GM19025 (cell line): ENCODE measurements around the gene RHCE.
"Not testable (repeated sequence)": the region's sequence is repeated elsewhere in the genome, so short reads cannot be mapped to it uniquely, and the experiment has no call there.

Source experiments
- ATAC-seq: cut with Tn5 transposase; IDR thresholded peaks from one replicate; pipeline ENCODE4 v1.9.1; 2021; ENCODE audit warnings: mild to moderate bottlenecking, low read depth, moderate library complexity; ENCODE audit not compliant: unreplicated experiment

The RHCE gene

GRCh38 chr1:25420715-25421114 lies at the start of gene RHCE:
Gene RHCE, minus strand, starts transcription at chr1:25420825. Its CDS starts 39 bp downstream, at chr1:25420786.
- ATAC-seq, result not testable (repeated sequence)

DNA sequence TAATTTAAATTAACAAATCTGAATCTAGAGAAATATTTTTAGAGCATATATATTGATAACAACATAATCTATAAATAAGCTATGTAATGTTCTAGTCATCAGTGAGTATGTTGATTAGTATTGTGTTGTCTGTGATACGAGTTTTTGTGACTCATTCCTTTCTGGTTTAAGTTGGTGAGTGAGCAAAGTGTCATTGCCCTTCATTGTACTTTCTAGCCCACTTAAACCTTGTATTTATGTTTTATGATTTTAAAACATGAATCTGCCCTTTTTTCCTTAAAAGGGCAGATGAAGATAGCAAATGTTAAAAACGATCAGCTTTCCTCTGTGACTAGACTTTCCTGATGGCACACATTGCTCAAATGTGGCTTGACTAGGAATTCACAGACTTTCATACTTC lies 48.6 kb upstream of the RHCE start:
- ATAC-seq, result no peak

GRCh38 chr1:25468033-25468432 lies 47.4 kb upstream of the RHCE start:
- ATAC-seq, result no peak

GRCh38 chr1:25467616-25468015 lies 47.0 kb upstream of the RHCE start:
- ATAC-seq, result no peak

GRCh38 chr1:25467193-25467592 lies 46.6 kb upstream of the RHCE start:
- no peak for ATAC-seq

DNA sequence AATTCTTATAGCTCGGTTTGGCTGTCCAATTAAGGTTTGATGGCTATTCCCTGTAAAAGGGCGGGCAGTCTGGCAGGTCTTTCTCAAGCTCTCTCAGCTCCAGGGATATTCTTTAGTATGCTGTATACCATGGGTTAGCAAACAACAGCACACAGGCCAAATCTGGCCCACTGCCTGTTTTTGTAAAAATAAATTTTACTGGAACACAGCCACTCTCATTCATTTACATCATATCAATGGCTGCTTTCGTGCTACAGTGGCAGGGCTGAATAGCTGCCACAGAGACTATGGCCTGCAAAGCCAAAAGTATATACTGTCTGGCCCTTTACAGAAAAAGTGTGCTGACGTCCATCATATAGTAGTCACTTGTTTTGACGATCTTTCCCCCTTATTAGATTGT lies 42.1 kb upstream of the RHCE start:
- no peak for ATAC-seq

DNA sequence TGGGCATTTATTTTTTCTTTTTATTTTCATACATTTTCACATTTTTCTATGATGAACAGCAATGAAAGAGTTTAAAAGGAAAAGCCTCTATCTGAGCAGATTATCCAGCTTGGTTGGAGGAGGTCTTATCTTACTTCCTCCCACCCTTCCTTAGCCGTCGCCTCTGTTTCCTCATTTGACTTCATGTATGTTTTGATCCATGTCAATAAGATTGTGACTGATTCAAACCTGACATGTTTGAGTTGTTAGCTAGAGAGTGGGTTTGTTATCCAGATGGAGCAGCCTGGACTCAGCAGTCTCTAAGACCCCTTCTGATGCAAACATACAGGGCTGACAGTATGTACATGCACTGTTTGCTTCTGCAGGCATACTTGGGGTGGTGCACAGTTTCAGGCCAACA lies 41.2 kb upstream of the RHCE start:
- no peak for ATAC-seq

DNA sequence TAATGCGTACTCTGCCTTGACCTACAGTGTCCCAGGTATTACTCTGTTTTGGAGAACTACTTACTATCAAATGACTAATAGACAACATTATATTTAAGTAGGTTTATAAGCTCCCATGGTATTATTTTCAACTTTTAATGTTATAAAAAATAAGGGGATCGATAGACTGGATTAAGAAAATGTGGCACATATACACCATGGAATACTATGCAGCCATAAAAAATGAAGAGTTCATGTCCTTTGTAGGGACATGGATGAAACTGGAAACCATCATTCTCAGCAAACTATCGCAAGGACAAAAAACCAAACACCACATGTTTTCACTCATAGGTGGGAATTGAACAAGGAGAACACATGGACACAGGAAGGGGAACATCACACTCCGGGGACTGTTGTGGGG lies 40.2 kb upstream of the RHCE start:
- ATAC-seq, result not testable (repeated sequence)

- no peak for ATAC-seq
These were observed 39.4 kb upstream of the RHCE start for GRCh38 chr1:25460020-25460419.

DNA sequence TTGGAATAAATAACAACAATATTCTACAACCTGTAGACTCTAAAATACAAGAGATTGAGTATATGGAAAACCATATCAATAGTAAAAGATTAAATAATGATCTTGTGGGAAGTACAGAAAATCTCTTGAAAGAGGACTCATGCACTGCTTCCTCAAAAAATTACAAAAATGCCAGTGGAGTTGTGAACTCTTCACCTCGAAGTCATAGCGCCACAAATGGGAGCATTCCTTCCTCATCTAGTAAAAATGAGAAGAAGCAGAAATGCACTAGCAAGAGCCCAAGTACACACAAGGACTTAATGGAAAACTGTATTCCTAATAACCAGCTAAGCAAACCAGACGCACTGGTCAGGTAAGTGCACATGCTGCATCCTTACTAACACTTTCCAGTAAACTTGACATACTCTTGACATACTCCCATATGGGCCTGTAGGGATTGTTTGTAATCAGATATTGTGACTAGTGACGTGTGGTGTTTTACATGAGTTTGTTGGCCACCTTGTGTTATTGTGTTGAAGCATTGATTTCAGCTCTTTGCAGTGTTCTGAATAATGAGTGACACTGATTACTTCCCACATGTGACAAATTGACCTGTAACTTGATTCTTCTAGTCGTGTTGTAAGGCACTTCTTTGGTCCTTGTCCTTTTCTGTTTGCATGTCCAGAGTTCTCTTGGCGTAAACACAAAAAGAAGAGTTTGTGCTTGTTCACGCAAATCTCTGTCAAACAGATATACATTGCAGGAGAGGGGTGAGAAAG lies 38.1 kb upstream of the RHCE start:
- no peak for ATAC-seq

- no peak for ATAC-seq
These were observed 35.9 kb upstream of the RHCE start for GRCh38 chr1:25456502-25456901.

DNA sequence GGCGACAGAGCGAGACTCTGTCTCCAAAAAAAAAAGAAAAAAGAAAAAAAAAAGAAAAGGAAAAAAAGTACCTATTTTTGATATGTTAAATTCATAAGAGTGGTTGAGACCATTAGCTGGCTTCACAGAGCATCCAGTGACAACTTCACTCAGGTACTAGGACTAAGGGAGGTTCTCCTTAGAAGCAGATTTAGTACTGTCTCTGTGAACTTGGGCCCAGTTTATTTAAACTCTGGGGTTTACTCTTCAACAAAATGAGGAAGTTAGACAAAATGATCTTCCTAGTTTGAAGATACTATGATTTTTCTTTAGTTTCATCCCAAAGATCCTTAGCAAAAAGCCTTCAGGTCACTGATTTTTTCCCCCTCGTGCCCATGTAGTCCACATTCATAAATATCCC lies 31.3 kb upstream of the RHCE start:
- no peak for ATAC-seq

GRCh38 chr1:25450891-25451290 lies 30.3 kb upstream of the RHCE start:
- no peak for ATAC-seq

GRCh38 chr1:25447547-25447946 lies 26.9 kb upstream of the RHCE start:
- peak; percentile 57 for ATAC-seq

- no peak for ATAC-seq
These were observed 25.4 kb upstream of the RHCE start for GRCh38 chr1:25445993-25446538.

GRCh38 chr1:25444604-25445003 lies 24.0 kb upstream of the RHCE start:
- not testable (repeated sequence) for ATAC-seq

GRCh38 chr1:25443030-25443699 lies 22.5 kb upstream of the RHCE start:
- ATAC-seq, result no peak

DNA sequence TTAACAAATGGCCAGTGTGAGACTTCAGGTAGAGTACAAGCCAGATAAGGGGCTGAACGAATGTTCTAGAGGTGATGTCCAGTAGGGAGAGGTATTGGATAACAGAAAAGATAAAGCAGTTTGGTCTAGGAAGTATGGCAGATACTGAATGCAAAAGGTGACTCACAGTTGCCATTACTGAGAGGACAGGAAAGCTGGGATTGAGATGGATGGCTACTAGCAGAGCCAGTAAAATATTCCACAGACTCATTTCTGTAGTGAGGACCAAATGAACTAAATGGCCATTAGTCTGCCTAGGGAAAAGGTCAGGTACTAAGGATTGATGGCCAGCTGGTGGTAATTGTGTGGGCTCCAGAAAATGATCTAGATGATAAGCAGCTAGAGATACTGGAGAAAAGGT lies 21.6 kb upstream of the RHCE start:
- ATAC-seq, result no peak

DNA sequence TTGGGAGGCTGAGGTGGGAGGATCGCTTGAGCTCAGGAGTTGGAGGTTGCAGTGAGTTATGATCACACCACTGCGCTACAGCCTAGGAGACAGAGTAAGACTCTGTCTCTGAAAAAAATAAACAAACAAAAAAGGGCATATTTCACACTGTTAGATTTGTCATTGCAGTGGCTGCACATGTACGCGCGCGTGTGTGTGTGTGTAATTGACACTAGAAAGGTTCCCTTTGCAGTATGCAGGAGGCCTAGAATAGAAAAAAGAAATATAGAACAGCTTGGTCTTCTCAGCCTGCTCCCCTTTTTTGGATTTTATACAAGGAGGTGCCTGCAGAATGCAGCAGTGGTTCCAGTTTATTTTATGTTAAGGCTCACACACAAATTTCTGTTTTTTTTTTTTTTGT lies 18.7 kb upstream of the RHCE start:
- ATAC-seq, result no peak

- no peak for ATAC-seq
These were observed 17.0 kb upstream of the RHCE start for GRCh38 chr1:25437672-25438071.

DNA sequence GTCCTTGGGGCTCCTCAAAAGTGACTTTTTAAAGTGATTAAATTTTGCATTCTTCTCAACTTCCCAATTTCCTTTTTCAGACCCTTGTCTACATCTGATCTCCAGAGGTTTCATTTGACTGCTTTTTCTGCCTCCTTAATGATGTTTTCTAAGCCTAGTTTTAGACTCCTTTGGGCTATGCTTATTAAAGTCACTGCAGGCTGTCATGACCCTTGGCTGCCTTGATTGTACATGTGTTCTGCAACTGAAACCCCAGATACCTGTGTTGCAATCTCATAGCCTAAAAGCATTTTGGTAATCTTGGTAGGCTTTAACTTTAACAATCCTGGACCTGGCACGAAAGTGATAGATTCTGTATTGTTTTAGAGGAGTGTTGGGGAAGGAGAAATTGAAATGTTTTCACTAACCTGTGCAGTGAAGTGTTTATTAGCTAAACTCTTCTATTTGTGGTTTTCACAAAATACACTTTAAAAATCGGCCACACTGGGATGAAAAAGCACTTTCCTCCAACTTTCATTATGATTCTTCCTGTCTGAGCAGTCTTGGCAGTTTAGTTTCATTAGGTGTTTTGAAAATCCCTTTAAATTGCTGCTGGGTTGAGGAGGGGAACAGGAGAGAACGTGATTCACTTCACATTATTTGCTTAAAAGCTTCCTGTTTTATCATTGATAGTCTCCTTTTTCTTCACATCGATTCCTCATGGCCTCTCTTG lies 14.9 kb upstream of the RHCE start:
- no peak for ATAC-seq
